Esophagus muscularis mucosa (tissue), 4 donors: ENCODE results near the gene SRP19.

Source experiments
- EP300 ChIP-seq: sonication (generic); formaldehyde crosslinking; IDR thresholded peaks from one replicate; pipeline ENCODE4 v1.6.1; 2017; ENCODE audit warnings: antibody characterized with exemption
- POLR2A ChIP-seq: fragments of 450-650 bp; IDR thresholded peaks from one replicate; pipeline ENCODE4 v1.6.1; 2017; ENCODE audit warnings: antibody characterized with exemption, moderate library complexity, mild to moderate bottlenecking, low read depth
- POLR2AphosphoS5 ChIP-seq, 2 donors: sonication (generic); formaldehyde crosslinking; IDR thresholded peaks; one replicate each; pipeline ENCODE4 v1.6.1; 2017; ENCODE audit warnings: antibody characterized with exemption in 2 of 2
- TF ChIP-seq, protein P1 (sequence below), 3 experiments: fragments of 200-600 bp in 2 of 3; fragments of 450-650 bp in 1 of 3; sonication (generic) in 2 of 3; IDR thresholded peaks; one replicate each; pipeline ENCODE4 v1.5.1; 2017 to 2019; ENCODE audit warnings: antibody characterized with exemption in 3 of 3, mild to moderate bottlenecking in 2 of 3, moderate library complexity in 1 of 3

DNA sequence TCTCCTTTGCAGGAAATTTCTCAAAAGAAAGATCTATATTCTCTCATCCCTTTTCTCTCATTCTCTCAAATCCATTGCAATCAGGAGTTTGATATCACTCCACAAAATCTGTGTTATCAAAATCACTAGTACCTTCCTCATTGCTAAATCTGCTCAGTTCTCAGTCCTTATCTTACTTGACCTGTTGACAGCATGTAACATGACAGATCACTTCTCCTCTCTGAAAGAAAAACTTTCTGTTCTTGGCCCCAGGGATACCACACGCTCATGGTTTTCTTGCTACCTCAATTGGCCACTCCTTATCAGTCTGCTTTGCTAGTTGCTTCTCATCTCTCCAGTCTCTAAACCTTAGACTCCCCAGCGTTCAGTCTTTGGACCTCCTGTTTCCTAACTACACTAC lies 22.1 kb downstream of the SRP19 start:
- TF ChIP-seq EP300: no peak
- TF ChIP-seq, protein P1, sequence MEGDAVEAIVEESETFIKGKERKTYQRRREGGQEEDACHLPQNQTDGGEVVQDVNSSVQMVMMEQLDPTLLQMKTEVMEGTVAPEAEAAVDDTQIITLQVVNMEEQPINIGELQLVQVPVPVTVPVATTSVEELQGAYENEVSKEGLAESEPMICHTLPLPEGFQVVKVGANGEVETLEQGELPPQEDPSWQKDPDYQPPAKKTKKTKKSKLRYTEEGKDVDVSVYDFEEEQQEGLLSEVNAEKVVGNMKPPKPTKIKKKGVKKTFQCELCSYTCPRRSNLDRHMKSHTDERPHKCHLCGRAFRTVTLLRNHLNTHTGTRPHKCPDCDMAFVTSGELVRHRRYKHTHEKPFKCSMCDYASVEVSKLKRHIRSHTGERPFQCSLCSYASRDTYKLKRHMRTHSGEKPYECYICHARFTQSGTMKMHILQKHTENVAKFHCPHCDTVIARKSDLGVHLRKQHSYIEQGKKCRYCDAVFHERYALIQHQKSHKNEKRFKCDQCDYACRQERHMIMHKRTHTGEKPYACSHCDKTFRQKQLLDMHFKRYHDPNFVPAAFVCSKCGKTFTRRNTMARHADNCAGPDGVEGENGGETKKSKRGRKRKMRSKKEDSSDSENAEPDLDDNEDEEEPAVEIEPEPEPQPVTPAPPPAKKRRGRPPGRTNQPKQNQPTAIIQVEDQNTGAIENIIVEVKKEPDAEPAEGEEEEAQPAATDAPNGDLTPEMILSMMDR (IDR thresholded peaks at IDR 0.05): no peak
- no peak for TF ChIP-seq POLR2AphosphoS5 (IDR thresholded peaks at IDR 0.05)
- no peak for TF ChIP-seq POLR2A
